Measurements from ENCODE around the gene PNPLA7.
"Not testable (repeated sequence)": the region's sequence is repeated elsewhere in the genome, so short reads cannot be mapped to it uniquely, and the experiment has no call there.

Gene PNPLA7

DNA sequence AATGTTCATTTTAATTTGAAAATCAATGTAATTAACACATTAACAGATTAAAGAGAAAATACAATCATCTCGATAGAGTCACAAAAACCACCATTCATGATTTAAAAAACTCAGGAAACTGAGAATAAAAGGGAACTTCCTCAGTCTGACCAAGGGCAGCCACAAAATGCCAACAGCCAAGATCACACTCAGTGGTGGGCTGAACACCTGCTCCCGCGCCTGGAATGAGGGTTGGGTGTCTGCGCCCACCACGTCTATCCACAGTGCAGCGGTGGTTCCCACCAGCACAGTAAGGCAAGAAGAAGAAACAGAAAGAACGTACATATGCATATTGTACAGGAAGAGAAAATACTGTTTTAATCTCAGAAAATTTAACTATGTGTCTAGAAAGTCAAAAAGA is 79.4 kb downstream of the PNPLA7 start:
- CTCF ChIA-PET: no interaction called here
- DNase-seq (ENCODE audit: extremely low spot score): no peak
- TF ChIP-seq LEF1 (IDR thresholded peaks at IDR 0.05; ENCODE audit: borderline replicate concordance): no peak
- no peak for TF ChIP-seq SP1 (IDR thresholded peaks at IDR 0.05)
- no peak for TF ChIP-seq CTBP1 (IDR thresholded peaks at IDR 0.05; ENCODE audit: borderline replicate concordance)
- TF ChIP-seq, protein P1, sequence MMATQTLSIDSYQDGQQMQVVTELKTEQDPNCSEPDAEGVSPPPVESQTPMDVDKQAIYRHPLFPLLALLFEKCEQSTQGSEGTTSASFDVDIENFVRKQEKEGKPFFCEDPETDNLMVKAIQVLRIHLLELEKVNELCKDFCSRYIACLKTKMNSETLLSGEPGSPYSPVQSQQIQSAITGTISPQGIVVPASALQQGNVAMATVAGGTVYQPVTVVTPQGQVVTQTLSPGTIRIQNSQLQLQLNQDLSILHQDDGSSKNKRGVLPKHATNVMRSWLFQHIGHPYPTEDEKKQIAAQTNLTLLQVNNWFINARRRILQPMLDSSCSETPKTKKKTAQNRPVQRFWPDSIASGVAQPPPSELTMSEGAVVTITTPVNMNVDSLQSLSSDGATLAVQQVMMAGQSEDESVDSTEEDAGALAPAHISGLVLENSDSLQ (IDR thresholded peaks at IDR 0.05): no peak
- no peak for TF ChIP-seq FOXA1 (IDR thresholded peaks at IDR 0.05)
- no peak for TF ChIP-seq NFRKB (IDR thresholded peaks at IDR 0.05)
- no peak for TF ChIP-seq L3MBTL2 (conservative IDR thresholded peaks at IDR 0.05)
- TF ChIP-seq HDGF (IDR thresholded peaks at IDR 0.05; ENCODE audit: borderline replicate concordance): no peak
- no peak for TF ChIP-seq ZNF384 (IDR thresholded peaks at IDR 0.05)
- TF ChIP-seq BHLHE40 (IDR thresholded peaks at IDR 0.05; ENCODE audit: borderline replicate concordance): no peak
- no peak for TF ChIP-seq ELF4 (IDR thresholded peaks at IDR 0.05)
- no peak for TF ChIP-seq SUZ12 (IDR thresholded peaks at IDR 0.05)
- no peak for TF ChIP-seq TARDBP (IDR thresholded peaks at IDR 0.05)
- TF ChIP-seq ARNT (IDR thresholded peaks at IDR 0.05): no peak
- no peak for TF ChIP-seq FOXK2 (IDR thresholded peaks at IDR 0.05)
- POLR2A ChIA-PET: no interaction called here

- ChIA-PET CTCF (no interaction called here), POLR2A (no interaction called here)
- TF ChIP-seq BHLHE40 (IDR thresholded peaks at IDR 0.05; ENCODE audit: borderline replicate concordance) (no peak), SP1 (IDR thresholded peaks at IDR 0.05) (no peak), HDGF (IDR thresholded peaks at IDR 0.05; ENCODE audit: borderline replicate concordance) (no peak), FOXM1 (IDR thresholded peaks at IDR 0.05; ENCODE audit: borderline replicate concordance) (no peak), ELF4 (IDR thresholded peaks at IDR 0.05) (no peak), NFRKB (IDR thresholded peaks at IDR 0.05) (no peak), ZNF384 (IDR thresholded peaks at IDR 0.05) (no peak), L3MBTL2 (conservative IDR thresholded peaks at IDR 0.05) (no peak), FOXK2 (IDR thresholded peaks at IDR 0.05) (no peak), SUZ12 (IDR thresholded peaks at IDR 0.05) (no peak), ARNT (IDR thresholded peaks at IDR 0.05) (no peak), LEF1 (IDR thresholded peaks at IDR 0.05; ENCODE audit: borderline replicate concordance) (no peak), FOXA1 (IDR thresholded peaks at IDR 0.05) (no peak)
- DNase-seq (ENCODE audit: extremely low spot score): no peak
Observed at GRCh38 chr9:137467896-137468295, 82.3 kb downstream of the PNPLA7 start.

DNA sequence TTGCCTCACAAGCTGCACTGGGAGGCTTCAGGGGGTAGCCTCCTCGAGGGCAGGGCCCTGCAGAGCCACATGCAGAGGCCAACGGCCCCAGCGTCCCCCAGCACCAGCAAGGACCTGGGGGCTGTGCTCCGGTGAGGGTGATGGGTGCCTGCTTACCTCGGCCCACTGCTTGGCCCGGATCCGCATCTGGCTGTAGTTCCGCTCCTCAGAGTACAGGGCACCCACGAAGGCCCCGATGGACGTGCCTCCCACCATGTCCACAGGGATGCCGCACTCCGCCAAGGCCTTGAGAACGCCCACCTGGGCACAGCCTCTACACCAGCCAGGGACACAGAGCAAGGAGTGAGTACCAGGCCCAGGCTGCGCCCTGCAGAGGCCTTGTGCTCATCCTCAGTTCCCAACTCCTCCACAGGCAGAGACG is 83.0 kb downstream of the PNPLA7 start:
- DNase-seq (ENCODE audit: extremely low spot score): no peak
- ChIA-PET POLR2A (no interaction called here), CTCF (no interaction called here)
- TF ChIP-seq HDGF (IDR thresholded peaks at IDR 0.05; ENCODE audit: borderline replicate concordance) (no peak), TARDBP (IDR thresholded peaks at IDR 0.05) (no peak), LEF1 (IDR thresholded peaks at IDR 0.05; ENCODE audit: borderline replicate concordance) (no peak)

DNA sequence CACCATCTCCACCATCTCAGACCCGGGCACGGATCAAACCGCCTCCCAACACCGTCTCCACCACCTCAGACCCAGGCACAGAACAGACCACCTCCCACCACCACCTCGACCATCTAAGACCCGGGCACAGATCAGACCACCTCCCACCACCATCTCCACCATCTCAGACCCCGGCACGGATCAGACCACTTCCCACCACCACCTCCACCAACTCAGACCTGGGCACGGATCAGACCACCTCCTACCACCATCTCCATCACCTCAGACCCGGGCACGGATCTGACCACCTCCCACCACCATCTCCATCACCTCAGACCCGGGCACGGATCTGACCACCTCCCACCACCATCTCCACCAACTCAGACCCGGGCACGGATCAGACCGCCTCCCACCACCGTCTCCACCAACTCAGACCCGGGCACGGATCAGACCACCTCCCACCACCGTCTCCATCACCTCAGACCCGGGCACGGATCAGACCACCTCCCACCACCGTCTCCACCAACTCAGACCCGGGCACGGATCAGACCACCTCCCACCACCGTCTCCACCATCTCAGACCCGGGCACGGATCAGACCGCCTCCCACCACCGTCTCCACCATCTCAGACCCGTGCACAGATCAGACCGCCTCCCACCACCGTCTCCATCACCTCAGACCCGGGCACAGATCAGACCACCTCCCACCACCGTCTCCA is 83.7 kb downstream of the PNPLA7 start:
- CTCF ChIA-PET; DNase-seq (ENCODE audit: extremely low spot score); POLR2A ChIA-PET: not testable (repeated sequence)

DNA sequence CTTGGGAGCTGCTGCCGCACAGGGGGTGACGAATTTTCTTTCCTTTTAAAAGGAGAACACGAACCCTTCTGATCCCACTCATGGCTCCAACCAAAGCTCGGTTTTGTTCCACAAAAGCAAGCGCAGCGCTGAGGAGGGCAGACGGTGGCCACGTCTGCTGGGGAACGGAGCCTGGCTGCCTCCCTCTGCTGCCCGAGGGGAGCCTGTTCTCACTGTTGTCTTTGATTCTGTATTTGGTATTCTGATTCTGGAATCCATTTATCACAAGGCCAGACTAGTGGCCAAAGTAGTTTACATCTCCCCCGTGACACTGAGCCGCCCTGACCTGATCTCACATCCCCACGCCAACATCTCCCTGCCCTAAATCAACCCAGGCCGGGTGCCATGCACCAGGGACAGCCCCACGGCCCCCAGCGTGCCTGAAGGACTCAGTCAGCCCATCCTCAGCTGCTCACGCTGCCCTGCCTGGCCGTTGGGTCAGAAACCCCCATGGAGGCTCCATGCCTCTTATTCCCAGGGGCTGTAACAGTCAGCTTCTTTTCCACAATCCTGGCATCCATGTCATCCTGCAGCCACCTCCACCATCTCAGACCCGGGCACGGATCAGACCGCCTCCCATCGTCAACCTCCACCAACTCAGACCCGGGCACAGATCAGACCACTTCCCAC is 84.3 kb downstream of the PNPLA7 start:
- no peak for DNase-seq (ENCODE audit: extremely low spot score)
- CTCF ChIA-PET: no interaction called here
- POLR2A ChIA-PET: no interaction called here
- TF ChIP-seq ARNT (IDR thresholded peaks at IDR 0.05): no peak
- no peak for TF ChIP-seq ELF4 (IDR thresholded peaks at IDR 0.05)
- no peak for TF ChIP-seq SUZ12 (IDR thresholded peaks at IDR 0.05)
- no peak for TF ChIP-seq HDGF (IDR thresholded peaks at IDR 0.05; ENCODE audit: borderline replicate concordance)
- TF ChIP-seq FOXM1 (IDR thresholded peaks at IDR 0.05; ENCODE audit: borderline replicate concordance): no peak
- TF ChIP-seq, protein P1 (IDR thresholded peaks at IDR 0.05): no peak
- no peak for TF ChIP-seq TARDBP (IDR thresholded peaks at IDR 0.05)
- no peak for TF ChIP-seq ZNF384 (IDR thresholded peaks at IDR 0.05)

GRCh38 chr9:137465000-137465719 is 85.0 kb downstream of the PNPLA7 start:
- POLR2A ChIA-PET: no interaction called here
- no peak for TF ChIP-seq CTBP1 (IDR thresholded peaks at IDR 0.05; ENCODE audit: borderline replicate concordance)
- no peak for TF ChIP-seq SP1 (IDR thresholded peaks at IDR 0.05)
- TF ChIP-seq ARNT (IDR thresholded peaks at IDR 0.05): no peak
- no peak for TF ChIP-seq FOXA1 (IDR thresholded peaks at IDR 0.05)
- TF ChIP-seq LEF1 (IDR thresholded peaks at IDR 0.05; ENCODE audit: borderline replicate concordance): no peak
- no peak for DNase-seq (ENCODE audit: extremely low spot score)
- CTCF ChIA-PET: no interaction called here

Measured in HEK293T (cell line).